ENCODE results near the gene SLX9. TPM values are rescaled to one million over a fixed set of nuclear protein-coding genes. Genes with fewer than 3 reads are reported as not detected.
"Not testable (repeated sequence)": the region's sequence is repeated elsewhere in the genome, so short reads cannot be mapped to it uniquely, and the experiment has no call there.

SLX9 gene
- total RNA-seq, 1 donor from 2014 or later: 19.8 TPM

- DNase-seq (ENCODE audit: low read depth in 2 of 2): no peak
These were observed 36.1 kb downstream of the SLX9 start for GRCh38 chr21:44975720-44976555.

GRCh38 chr21:44976556-44977393 is 36.9 kb downstream of the SLX9 start:
- not testable (repeated sequence) for DNase-seq (ENCODE audit: low read depth in 2 of 2)

GRCh38 chr21:44977616-44978340 is 37.9 kb downstream of the SLX9 start:
- no peak for DNase-seq (ENCODE audit: low read depth in 2 of 2)

- DNase-seq (ENCODE audit: low read depth in 2 of 2): no peak
These were observed 40.1 kb downstream of the SLX9 start for GRCh38 chr21:44979687-44980561.

- no peak for DNase-seq (ENCODE audit: low read depth in 2 of 2)
These were observed 41.0 kb downstream of the SLX9 start for GRCh38 chr21:44980562-44981489.

- peak; percentile 48 to 61 for DNase-seq (ENCODE audit: low read depth in 2 of 2)
These were observed 42.9 kb downstream of the SLX9 start for GRCh38 chr21:44982558-44983250.

- no peak for DNase-seq (ENCODE audit: low read depth in 2 of 2)
These were observed 43.8 kb downstream of the SLX9 start for GRCh38 chr21:44983421-44984206.

GRCh38 chr21:44984428-44984791 is 44.6 kb downstream of the SLX9 start:
- no peak for DNase-seq (ENCODE audit: low read depth in 2 of 2)

- DNase-seq (ENCODE audit: low read depth in 2 of 2): no peak
These were observed 45.1 kb downstream of the SLX9 start for GRCh38 chr21:44984792-44985440.

- no peak for DNase-seq (ENCODE audit: low read depth in 2 of 2)
These were observed 45.9 kb downstream of the SLX9 start for GRCh38 chr21:44985441-44986401.

- no peak for DNase-seq (ENCODE audit: low read depth in 2 of 2)
These were observed 46.9 kb downstream of the SLX9 start for GRCh38 chr21:44986471-44987291.

GRCh38 chr21:44987301-44987885 is 47.6 kb downstream of the SLX9 start:
- DNase-seq (ENCODE audit: low read depth in 2 of 2): no peak

GRCh38 chr21:44987886-44988606 is 48.2 kb downstream of the SLX9 start:
- no peak for DNase-seq (ENCODE audit: low read depth in 2 of 2)

GRCh38 chr21:44988607-44989536 is 49.0 kb downstream of the SLX9 start:
- no peak for DNase-seq (ENCODE audit: low read depth in 2 of 2)

Measured in lung microvascular endothelial cell (primary cell).